Activated CD4-positive, alpha-beta T cell treated with anti-CD3 and anti-CD28 coated beads for 36 hours (primary cell): ENCODE data around the gene ITGA1. TPM values are rescaled to one million over a fixed set of nuclear protein-coding genes. Genes with fewer than 3 reads are reported as not detected.
A peak's percentile ranks its signal among the peaks of the same experiment; 100 is the strongest.

Experiments used
- ATAC-seq: fragments of 200-7000 bp; cut with Tn5 transposase; one replicate; pipeline ENCODE4 v1.10.0; 2021; ENCODE audit warnings: mild to moderate bottlenecking, moderate library complexity
- CTCF ChIA-PET: fragments of 350-600 bp; sonication (Branson Sonifier 250); formaldehyde crosslinking; loops from one replicate; lab custom pipeline; 2021; ENCODE audit warnings: antibody characterized with exemption; lab: Charles Lee
- POLR2A ChIA-PET: fragments of 350-600 bp; sonication (Branson Sonifier 250); formaldehyde crosslinking; loops from one replicate; lab custom pipeline; 2021; ENCODE audit warnings: antibody characterized with exemption, inconsistent platforms; lab: Charles Lee
- DNase-seq: peaks from one replicate; pipeline ENCODE4 v3.0.0-alpha.2; 2020
- H3K27ac Mint-ChIP-seq: one replicate; pipeline ENCODE4 v1.8.0; 2021; ENCODE audit warnings: mixed read lengths
- H3K27me3 Mint-ChIP-seq: one replicate; pipeline ENCODE4 v1.8.0; 2021; ENCODE audit warnings: mixed read lengths
- H3K36me3 Mint-ChIP-seq: one replicate; pipeline ENCODE4 v1.8.0; 2021; ENCODE audit warnings: low read depth, mixed read lengths
- H3K4me1 Mint-ChIP-seq: one replicate; pipeline ENCODE4 v1.8.0; 2021; ENCODE audit warnings: mixed read lengths
- H3K4me3 Mint-ChIP-seq: one replicate; pipeline ENCODE4 v1.8.0; 2021; ENCODE audit warnings: mild to moderate bottlenecking, moderate library complexity, mixed read lengths
- H3K9me3 Mint-ChIP-seq: one replicate; pipeline ENCODE4 v1.8.0; 2021; ENCODE audit warnings: low read depth, mixed read lengths
- intact Hi-C, 2 experiments: fragments of 100-400 bp; cut with DNase I in 1 of 2; cut with micrococcal nuclease in 1 of 2; formaldehyde crosslinking; loops; one replicate each; pipeline versions ENCODE4 v1.14.2 to v1.15.1; 2022 to 2024; cut with DNase I, micrococcal nuclease
- total RNA-seq, 2 experiments: library from RNA; stranded (reverse); gene quantifications; one replicate each; pipeline ENCODE4 v1.2.3, GENCODE V29; 2021

The ITGA1 gene
- total RNA-seq, 2 experiments from 2014 or later, result 1.9 to 3.9 TPM

DNA sequence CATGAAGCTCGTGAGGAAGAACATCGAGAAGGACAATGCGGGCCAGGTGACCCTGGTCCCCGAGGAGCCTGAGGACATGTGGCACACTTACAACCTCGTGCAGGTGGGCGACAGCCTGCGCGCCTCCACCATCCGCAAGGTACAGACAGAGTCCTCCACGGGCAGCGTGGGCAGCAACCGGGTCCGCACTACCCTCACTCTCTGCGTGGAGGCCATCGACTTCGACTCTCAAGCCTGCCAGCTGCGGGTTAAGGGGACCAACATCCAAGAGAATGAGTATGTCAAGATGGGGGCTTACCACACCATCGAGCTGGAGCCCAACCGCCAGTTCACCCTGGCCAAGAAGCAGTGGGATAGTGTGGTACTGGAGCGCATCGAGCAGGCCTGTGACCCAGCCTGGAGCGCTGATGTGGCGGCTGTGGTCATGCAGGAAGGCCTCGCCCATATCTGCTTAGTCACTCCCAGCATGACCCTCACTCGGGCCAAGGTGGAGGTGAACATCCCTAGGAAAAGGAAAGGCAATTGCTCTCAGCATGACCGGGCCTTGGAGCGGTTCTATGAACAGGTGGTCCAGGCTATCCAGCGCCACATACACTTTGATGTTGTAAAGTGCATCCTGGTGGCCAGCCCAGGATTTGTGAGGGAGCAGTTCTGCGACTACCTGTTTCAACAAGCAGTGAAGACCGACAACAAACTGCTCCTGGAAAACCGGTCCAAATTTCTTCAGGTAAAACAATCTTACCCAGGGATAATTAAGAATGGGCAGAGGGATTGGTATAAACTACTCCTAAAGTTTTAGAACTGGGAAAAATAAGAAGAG lies 12.9 kb downstream of the ITGA1 start:
- no peaks in the 10 kb centered on the region for H3K27me3 Mint-ChIP-seq
- no peaks in the 10 kb centered on the region for H3K9me3 Mint-ChIP-seq
- intact Hi-C loops, result loop anchor here (1.0 to 5.0 kb wide), 6 partner anchors 13 to 1510 kb away; partner anchors contain the start of genes MOCS2 (in 2 of the 2), ARL15 (in 1 of the 2), ITGA1 (in 1 of the 2) and PELO (in 1 of the 2)
- H3K4me1 Mint-ChIP-seq, result peaks cover 51% of the 10 kb centered on the region
- ATAC-seq, result peak; percentile 72
- CTCF ChIA-PET, result interaction anchor here (1.1 to 1.2 kb wide), 2 partner anchors 12 to 26 kb away, joined by 3 to 6 read pairs; no protein-coding TSS in a partner anchor
- DNase-seq, result peak; percentile 79
- POLR2A ChIA-PET, result no interaction called here
- H3K36me3 Mint-ChIP-seq, result peaks cover 47% of the 10 kb centered on the region
- peak overlapping the region; percentile 91 for H3K4me3 Mint-ChIP-seq
- H3K27ac Mint-ChIP-seq, result peak overlapping the region; percentile 97

DNA sequence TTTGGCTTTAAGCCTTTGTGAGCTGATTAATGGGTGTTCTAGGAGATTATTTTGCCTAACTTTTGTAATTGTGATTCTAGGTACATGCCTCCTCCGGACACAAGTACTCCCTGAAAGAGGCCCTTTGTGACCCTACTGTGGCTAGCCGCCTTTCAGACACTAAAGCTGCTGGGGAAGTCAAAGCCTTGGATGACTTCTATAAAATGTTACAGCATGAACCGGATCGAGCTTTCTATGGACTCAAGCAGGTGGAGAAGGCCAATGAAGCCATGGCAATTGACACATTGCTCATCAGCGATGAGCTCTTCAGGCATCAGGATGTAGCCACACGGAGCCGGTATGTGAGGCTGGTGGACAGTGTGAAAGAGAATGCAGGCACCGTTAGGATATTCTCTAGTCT lies 13.6 kb downstream of the ITGA1 start:
- H3K9me3 Mint-ChIP-seq, result no peaks in the 10 kb centered on the region
- no peak for DNase-seq
- H3K27me3 Mint-ChIP-seq, result no peaks in the 10 kb centered on the region
- intact Hi-C loops, result loop anchor here (2.0 to 5.0 kb wide), 4 partner anchors 116 to 1509 kb away; partner anchors contain the start of genes ARL15 (in 1 of the 2) and MOCS2 (in 1 of the 2)
- ChIA-PET POLR2A (no interaction called here), CTCF (interaction anchor here (1.1 to 1.3 kb wide), 3 partner anchors 12 to 25 kb away, joined by 3 to 6 read pairs (median 4); partner anchors contain the start of genes ITGA1 and PELO)
- peaks cover 50% of the 10 kb centered on the region for H3K36me3 Mint-ChIP-seq
- peak overlapping the region; percentile 97 for H3K27ac Mint-ChIP-seq
- H3K4me1 Mint-ChIP-seq, result peaks cover 53% of the 10 kb centered on the region
- no peak for ATAC-seq
- peak overlapping the region; percentile 91 for H3K4me3 Mint-ChIP-seq

DNA sequence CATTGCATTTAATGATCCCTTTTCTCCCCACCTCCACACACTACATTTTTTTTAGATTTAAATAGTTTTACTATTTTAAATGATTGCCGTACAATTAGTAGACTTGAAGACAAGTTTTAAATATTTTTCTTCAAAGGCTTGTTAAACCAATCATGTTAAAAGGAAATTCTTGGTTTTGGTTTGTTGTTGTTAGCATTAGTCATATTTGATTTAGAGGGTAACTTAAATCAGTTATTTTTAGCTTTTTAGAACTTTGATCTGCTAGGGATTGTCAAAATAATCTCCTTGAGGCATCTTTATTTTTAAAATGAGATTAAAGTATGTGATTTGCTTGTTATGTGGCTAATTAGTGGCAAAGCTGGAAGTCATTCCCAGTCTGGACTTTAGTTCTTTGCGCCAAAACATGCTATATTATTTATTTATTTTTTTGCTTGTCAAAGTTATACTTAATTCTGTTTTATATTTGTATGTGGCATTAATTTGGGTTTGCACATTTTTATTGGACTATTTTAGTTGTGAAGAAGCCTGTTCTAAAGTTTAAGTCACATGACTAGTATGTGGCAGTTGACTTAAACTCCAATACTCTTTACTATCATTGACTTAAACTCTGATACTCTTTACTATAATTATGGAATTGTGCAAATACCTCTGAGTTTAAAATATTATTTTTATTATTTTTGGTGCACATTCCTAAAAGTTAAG lies 14.7 kb downstream of the ITGA1 start:
- ChIA-PET CTCF (interaction anchor here (1.3 kb wide), 1 partner anchor 15 kb away, joined by 4 read pairs; the partner anchor contains the start of genes ITGA1 and PELO), POLR2A (no interaction called here)
- Mint-ChIP-seq H3K4me3 (peak overlapping the region; percentile 91), H3K27ac (no peak overlapping the region), H3K9me3 (no peaks in the 10 kb centered on the region), H3K4me1 (peaks cover 48% of the 10 kb centered on the region), H3K27me3 (no peaks in the 10 kb centered on the region), H3K36me3 (peaks cover 50% of the 10 kb centered on the region)
- intact Hi-C loops, result loop anchor here (5.0 kb wide), 3 partner anchors 115 to 305 kb away; partner anchors contain the start of gene MOCS2 (in 1 of the 2)
- DNase-seq (no peak), ATAC-seq (no peak)

DNA sequence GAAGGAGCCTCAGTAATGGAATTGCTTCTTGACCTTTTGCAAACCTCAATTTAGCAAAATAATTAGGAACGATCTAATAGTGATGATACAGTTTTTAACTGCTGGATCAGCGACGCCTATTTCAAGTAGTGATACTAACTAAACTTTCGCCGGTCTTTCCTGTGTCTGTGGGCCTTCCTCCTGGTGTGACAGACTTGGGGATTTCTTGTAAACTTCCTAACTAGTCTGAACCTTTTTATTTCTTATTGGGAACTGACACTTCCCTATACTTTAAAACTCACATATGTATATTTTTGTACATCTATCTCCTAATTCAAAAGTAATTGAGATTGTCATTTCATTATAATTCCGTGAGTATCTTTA lies 15.2 kb downstream of the ITGA1 start:
- H3K27me3 Mint-ChIP-seq, result no peaks in the 10 kb centered on the region
- no peak overlapping the region for H3K27ac Mint-ChIP-seq
- peaks cover 46% of the 10 kb centered on the region for H3K4me1 Mint-ChIP-seq
- intact Hi-C loops, result loop anchor here (5.0 kb wide), 3 partner anchors 114 to 304 kb away; partner anchors contain the start of gene MOCS2 (in 1 of the 2)
- no peak for ATAC-seq
- peak overlapping the region; percentile 40 for H3K4me3 Mint-ChIP-seq
- CTCF ChIA-PET, result interaction anchor here (0.9 kb wide), 1 partner anchor 111 kb away, joined by 3 read pairs; no protein-coding TSS in a partner anchor
- DNase-seq, result no peak
- H3K36me3 Mint-ChIP-seq, result peaks cover 50% of the 10 kb centered on the region
- POLR2A ChIA-PET, result no interaction called here
- no peaks in the 10 kb centered on the region for H3K9me3 Mint-ChIP-seq

DNA sequence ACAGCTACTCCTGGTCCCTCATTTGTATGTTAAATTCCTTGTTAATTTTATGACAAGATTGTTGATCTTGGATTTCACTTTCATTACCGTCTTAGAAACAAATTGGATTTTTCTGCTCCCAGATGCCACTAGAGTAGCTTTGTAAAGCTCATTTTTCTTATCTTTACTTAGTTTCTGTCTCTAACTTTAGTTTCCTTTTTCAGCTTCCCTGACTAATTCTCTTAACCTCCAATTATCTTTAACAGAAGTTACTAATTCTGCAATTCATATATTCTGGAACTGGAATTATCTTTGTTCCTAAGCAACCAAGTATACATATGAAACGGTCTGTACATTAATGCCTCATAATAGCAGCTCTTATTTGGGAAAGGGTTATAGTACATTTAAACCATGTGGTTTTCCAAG lies 16.7 kb downstream of the ITGA1 start:
- DNase-seq (no peak), ATAC-seq (no peak)
- Mint-ChIP-seq H3K4me3 (peak overlapping the region; percentile 1), H3K36me3 (peaks cover 50% of the 10 kb centered on the region), H3K4me1 (peaks cover 33% of the 10 kb centered on the region), H3K9me3 (no peaks in the 10 kb centered on the region), H3K27ac (peak overlapping the region; percentile 15), H3K27me3 (no peaks in the 10 kb centered on the region)
- ChIA-PET POLR2A (interaction anchor here (0.7 kb wide), 1 partner anchor 285 kb away, joined by 3 read pairs; no protein-coding TSS in a partner anchor), CTCF (no interaction called here)
- intact Hi-C loops, result loop anchor here (5.0 kb wide), 3 partner anchors 113 to 303 kb away; partner anchors contain the start of gene MOCS2 (in 1 of the 2)

DNA sequence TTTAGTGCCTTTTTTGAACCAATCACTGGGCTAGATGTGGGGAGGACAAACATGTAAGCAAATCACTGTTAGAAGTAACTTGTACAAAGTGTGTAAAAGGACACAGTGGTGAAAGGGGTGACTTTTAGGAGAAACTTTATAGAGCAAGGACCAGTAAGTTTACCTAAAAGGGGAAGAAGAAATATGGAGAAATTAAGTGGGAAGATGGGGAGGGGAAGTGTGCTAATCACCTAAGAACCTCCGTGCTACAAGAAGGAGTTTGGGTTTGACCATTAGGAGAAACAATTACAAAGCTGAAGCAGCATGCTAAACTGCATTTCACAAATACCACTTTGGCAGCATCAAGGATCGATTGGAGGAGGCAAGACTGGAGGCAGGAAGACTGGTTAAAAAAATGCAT lies 17.3 kb downstream of the ITGA1 start:
- no peak overlapping the region for H3K27ac Mint-ChIP-seq
- DNase-seq (no peak), ATAC-seq (no peak)
- intact Hi-C loops, result loop anchor here (5.0 kb wide), 3 partner anchors 112 to 302 kb away; partner anchors contain the start of gene MOCS2 (in 1 of the 2)
- H3K36me3 Mint-ChIP-seq, result peaks cover 45% of the 10 kb centered on the region
- H3K4me1 Mint-ChIP-seq, result peaks cover 32% of the 10 kb centered on the region
- ChIA-PET POLR2A (no interaction called here), CTCF (no interaction called here)
- no peaks in the 10 kb centered on the region for H3K9me3 Mint-ChIP-seq
- no peaks in the 10 kb centered on the region for H3K27me3 Mint-ChIP-seq
- H3K4me3 Mint-ChIP-seq, result no peak overlapping the region

DNA sequence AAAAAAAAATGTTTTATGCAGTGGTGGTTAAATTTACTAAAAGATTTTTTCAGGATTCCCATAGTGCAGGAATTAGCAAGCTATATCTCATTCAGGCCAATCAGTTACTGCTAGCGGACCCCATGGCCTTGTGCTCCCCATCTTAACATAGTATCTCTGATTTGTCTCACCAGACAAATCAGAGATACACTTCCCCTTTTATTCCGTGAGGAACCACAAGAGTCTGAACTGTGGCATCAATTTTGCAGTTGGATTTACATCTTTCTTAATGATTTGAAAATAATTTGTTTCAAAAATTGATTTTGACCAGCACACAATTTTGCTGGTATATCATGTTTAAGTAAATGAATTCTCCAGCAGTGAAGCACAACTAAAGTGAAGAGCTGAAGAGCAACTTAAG lies 17.9 kb downstream of the ITGA1 start:
- CTCF ChIA-PET, result no interaction called here

DNA sequence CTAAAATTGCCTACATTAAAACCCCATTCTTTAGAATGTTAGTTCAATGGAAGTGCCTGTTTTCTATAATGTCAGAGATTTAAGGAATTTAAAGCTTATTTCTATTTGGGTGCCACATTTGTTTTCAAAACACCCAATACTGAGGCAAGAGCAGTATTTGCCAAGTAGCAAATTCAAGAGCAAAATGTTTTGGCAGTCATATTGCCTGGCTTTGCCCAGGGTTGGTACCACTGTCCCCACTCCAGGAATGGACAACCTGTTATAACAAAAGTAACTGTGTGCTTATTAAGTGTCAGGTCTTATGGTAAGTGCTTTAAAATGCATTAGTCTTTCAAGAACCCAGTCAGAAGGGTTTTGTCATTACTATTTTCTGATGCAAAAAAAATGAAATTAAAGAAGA lies 19.3 kb downstream of the ITGA1 start:
- ATAC-seq (no peak), DNase-seq (no peak)
- no peak overlapping the region for H3K4me3 Mint-ChIP-seq
- CTCF ChIA-PET, result interaction anchor here (1.5 kb wide), 1 partner anchor 10 kb away, joined by 5 read pairs; no protein-coding TSS in a partner anchor
- peaks cover 26% of the 10 kb centered on the region for H3K4me1 Mint-ChIP-seq
- no peaks in the 10 kb centered on the region for H3K27me3 Mint-ChIP-seq
- intact Hi-C loops, result no loop called here
- peaks cover 26% of the 10 kb centered on the region for H3K36me3 Mint-ChIP-seq
- H3K27ac Mint-ChIP-seq, result no peak overlapping the region
- H3K9me3 Mint-ChIP-seq, result no peaks in the 10 kb centered on the region
- POLR2A ChIA-PET, result no interaction called here

More for the DNA sequence above, 17.9 kb downstream of the ITGA1 start:
- Mint-ChIP-seq H3K36me3 (peaks cover 40% of the 10 kb centered on the region), H3K27ac (no peak overlapping the region), H3K4me3 (no peak overlapping the region), H3K4me1 (peaks cover 33% of the 10 kb centered on the region), H3K27me3 (no peaks in the 10 kb centered on the region), H3K9me3 (no peaks in the 10 kb centered on the region)
- intact Hi-C loops, result no loop called here
- DNase-seq (no peak), ATAC-seq (no peak)
- POLR2A ChIA-PET, result no interaction called here

DNA sequence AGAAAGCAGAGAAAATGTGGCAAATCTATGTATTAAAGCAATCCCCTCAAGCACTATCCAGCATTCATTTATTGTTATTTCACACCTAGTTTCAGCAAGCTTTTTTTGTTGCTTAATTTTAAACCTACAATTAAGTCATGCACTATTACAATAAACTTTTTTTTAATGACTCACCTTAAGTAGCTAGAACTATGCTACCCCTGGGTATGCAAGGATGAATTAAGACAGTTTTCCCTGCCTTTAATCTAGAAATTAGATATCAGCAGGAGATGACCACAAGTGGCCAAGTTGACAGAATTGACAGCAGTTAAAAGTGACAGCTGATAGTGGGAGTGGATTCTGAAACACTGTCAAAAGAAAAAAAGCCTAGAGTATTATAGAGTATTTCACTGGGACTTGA lies 20.0 kb downstream of the ITGA1 start:
- Mint-ChIP-seq H3K36me3 (peaks cover 21% of the 10 kb centered on the region), H3K27ac (no peak overlapping the region), H3K4me3 (no peak overlapping the region), H3K4me1 (peaks cover 26% of the 10 kb centered on the region), H3K9me3 (no peaks in the 10 kb centered on the region), H3K27me3 (no peaks in the 10 kb centered on the region)
- intact Hi-C loops, result no loop called here
- ChIA-PET POLR2A (no interaction called here), CTCF (interaction anchor here (0.6 to 1.5 kb wide), 2 partner anchors 9 to 151 kb away, joined by 3 to 5 read pairs; no protein-coding TSS in a partner anchor)
- DNase-seq (no peak), ATAC-seq (no peak)

DNA sequence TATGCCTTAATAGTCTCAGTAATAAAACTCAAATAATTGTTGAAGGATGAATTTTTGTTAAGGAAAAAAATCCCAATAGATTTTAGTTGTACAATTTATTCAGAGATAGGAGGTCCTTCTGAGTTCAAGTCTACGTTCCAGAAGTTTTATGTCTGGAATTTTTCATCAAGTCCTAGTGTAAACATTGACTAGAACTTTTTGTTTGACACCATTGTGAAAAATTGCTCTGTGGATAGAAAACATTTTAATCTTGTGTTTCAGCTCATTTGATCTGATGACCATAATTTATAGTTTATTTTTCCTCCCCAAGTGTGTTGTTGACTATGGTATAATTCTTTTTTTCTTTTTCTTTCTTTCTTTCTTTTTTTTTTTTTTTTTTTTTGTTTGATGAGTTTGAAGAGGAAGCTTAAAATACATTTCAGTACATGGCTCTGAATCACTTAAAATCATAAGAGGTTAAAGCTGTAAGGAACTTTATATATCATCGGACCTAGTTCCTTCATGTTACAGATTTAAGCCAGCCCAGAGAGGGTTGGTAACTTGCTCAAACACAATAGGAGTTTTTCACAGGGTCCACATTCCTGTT lies 20.7 kb downstream of the ITGA1 start:
- intact Hi-C loops, result no loop called here
- ATAC-seq, result no peak
- ChIA-PET CTCF (interaction anchor here (0.6 kb wide), 1 partner anchor 151 kb away, joined by 3 read pairs; no protein-coding TSS in a partner anchor), POLR2A (no interaction called here)
- Mint-ChIP-seq H3K9me3 (no peaks in the 10 kb centered on the region), H3K36me3 (peaks cover 18% of the 10 kb centered on the region), H3K27ac (no peak overlapping the region), H3K27me3 (no peaks in the 10 kb centered on the region), H3K4me1 (peaks cover 22% of the 10 kb centered on the region), H3K4me3 (no peak overlapping the region)
- no peak for DNase-seq
